Activated CD4-positive, alpha-beta T cell treated with anti-CD3 and anti-CD28 coated beads for 24 hours (primary cell): ENCODE data around the gene DMBT1.
A peak's percentile ranks its signal among the peaks of the same experiment; 100 is the strongest.

Experiments used
- DNase-seq, 2 donors: peaks; one replicate each; pipeline ENCODE4 v3.0.0-alpha.2; 2020; ENCODE audit warnings: low read depth in 2 of 2

DMBT1 gene

DNA sequence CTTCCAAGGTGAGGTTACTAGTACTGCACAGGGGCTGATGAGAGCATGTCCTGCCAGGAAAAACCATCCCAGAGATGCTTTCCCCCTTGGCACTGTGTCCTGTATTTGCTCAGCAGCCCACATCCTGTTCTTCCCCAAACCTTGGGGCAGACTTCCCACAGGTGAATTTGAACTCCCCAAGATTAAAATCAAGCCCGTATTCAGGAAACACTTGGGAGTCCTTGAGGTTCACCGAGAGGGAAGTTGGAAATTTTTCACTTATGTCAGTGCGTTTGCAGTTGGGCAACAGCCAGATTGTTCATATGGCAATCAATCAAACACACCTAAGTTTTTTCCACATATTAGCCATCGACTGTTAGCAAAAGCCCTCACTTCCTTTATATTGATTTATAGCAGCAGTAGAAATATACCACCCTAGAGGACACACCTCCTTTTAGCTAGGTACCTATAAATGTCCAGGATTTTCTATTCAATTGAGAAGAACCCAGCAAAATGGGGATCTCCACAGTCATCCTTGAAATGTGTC is at the start of gene DMBT1:
DMBT1 (plus strand) TSS at position 476 of the 526 bp plus-strand sequence; CDS start at position 493, 17 bp downstream.
- DNase-seq: no peak

DNA sequence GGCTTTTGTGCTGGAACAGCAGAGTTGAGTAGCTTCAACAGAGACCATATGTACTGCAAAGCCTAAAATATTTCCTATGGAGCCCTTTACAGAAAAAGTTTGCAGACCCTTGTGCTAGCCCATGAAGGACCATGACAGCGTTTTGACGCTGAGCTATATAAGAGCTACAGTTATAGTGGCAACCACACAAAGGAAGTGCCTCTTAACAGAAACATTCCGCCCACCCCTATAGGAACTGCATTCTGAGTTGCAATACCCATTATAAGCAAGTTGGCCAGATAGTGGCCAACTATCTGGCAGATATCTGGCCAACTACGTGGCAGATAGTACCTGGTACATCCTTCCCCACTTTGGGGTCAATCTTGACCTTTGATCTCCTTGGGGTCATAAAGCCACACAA is 47.5 kb upstream of the DMBT1 start:
- no peak for DNase-seq

DNA sequence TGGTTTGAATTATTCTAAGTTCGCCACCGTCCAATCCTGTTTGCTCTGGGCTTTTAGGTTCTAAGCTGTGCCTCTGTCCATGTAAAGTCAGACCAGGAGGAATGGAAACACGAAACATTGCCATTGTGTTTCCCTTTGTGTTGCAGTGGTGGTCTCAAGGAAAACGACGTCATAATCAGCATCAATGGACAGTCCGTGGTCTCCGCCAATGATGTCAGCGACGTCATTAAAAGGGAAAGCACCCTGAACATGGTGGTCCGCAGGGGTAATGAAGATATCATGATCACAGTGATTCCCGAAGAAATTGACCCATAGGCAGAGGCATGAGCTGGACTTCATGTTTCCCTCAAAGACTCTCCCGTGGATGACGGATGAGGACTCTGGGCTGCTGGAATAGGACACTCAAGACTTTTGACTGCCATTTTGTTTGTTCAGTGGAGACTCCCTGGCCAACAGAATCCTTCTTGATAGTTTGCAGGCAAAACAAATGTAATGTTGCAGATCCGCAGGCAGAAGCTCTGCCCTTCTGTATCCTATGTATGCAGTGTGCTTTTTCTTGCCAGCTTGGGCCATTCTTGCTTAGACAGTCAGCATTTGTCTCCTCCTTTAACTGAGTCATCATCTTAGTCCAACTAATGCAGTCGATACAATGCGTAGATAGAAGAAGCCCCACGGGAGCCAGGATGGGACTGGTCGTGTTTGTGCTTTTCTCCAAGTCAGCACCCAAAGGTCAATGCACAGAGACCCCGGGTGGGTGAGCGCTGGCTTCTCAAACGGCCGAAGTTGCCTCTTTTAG is 46.3 kb upstream of the DMBT1 start:
- no peak for DNase-seq

DNA sequence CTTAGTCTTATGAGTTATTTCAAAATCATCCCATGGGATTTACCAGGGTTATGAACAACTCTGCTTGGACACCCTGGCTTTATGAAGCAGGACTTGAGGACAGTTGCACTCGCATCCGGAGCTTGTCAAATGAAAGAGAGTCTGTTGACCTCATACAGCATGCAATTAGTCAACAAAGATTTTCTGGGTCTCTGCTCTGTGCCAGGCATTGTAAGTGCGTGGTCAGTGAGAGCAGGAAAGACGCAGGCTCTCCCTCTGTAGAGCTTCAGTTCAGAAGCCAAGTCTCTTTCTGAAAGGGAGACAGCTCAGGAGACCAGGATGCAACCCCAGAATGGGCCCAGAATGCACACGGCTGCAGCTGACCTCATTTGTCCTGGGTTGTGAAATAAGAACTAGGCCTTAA is 45.5 kb upstream of the DMBT1 start:
- DNase-seq: no peak

DNA sequence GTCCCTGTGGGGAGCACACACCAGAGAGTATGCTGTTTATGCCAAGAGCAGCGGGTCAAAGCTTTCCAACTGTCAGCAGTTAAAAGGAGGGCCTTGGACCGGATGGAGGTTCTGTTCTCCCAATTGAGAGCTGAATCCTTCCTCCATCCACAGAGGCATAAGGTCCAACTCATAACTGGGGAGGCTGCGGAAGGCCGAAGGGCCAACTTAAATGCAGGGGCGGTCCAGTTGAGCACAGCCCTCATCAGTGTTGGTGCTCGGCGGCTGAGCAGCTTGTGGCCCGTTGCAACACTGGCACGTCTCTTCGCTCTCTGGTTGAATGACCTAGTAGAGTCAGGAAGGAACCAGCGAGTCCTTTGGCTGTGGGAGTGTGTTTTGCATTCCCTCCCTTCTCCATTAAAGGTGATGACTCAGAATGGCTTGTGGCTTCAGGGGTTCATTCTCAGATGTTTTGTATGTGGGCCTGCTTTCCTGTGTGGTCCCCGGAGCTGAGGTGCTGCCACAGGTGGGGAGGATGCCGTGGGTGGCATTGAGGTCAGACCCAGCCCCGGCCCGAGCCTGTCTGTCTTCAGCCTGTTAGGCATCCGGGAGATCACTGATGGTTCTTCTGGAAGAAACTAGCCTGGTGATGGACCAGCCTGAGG is 44.8 kb upstream of the DMBT1 start:
- peak; percentile 11 to 32 for DNase-seq

DNA sequence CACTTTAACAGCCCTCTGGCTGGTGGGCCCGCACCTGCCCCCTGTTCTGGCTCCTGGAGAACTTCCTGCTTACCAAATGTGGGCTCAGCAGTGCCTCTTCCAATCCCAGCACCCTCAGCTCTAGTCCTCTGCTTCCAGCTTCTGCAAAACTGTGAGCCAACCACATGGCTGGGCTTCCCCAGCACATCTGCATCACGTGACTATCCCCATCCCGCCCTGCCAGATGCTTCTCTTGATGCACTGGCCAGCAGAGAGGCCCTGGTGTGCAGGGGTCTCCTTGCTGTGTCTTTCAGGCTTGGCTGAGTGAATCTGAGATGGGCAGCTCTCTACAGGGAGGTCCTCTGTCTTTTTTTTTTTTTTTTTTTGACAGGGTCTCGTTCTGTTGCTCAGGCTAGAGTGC is 43.8 kb upstream of the DMBT1 start:
- DNase-seq: no peak

DNA sequence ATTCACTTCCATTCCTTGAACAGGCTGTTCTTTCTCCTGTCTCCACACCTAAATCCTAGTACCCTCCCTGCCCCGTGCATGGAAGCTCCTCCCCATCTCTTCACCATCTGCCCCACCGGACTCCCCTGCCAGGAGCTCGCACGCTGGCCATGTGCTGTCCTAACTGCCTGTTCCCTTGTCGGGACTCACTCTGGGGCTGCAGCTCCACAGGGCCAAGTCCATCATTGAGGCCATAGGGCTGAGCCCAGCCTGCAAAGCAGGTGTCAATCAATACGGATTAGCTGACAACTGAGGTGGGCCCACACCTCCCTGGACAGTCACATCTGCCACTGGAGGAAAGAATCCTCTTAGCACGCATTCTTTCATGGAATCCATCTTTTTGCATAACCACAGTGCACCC is 41.4 kb upstream of the DMBT1 start:
- no peak for DNase-seq

DNA sequence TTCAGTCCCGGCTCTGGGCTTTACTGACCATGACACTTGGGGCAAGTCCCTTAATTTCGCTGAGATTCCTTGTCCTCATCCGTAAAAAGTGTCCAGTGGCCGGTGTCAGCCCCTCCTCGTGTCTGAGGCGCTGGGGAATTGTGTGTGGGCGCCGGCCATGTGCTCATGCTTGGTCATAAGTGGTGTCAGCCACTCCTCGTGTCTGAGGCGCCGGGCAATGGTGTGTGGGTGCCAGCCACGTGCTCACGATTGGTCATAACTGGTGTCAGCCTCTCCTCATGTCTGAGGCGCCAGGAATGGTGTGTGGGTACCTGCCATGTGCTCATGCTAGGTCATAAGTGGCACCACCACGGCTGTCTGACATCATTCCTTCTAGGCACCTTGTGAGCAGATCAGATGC is 40.7 kb upstream of the DMBT1 start:
- no peak for DNase-seq

DNA sequence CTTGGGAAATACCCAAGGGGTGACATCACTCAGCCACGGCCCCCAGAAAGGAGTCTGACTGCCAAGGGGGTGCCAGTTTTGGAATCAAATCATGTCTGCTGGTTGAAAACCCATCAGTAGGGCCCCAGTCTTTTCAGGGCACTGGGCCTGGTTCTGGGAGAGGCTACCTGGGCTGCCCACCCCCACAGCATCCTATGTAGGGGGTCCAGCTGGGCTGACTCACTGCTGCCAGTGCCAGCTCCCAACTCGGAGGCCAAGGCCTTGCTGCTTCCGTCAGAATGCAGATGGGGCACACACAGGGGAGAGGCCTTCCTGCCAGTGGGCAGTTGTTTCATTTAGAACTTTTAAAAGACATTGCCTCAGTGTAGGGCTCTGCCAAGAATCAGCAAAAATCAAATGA is 39.5 kb upstream of the DMBT1 start:
- DNase-seq: no peak

DNA sequence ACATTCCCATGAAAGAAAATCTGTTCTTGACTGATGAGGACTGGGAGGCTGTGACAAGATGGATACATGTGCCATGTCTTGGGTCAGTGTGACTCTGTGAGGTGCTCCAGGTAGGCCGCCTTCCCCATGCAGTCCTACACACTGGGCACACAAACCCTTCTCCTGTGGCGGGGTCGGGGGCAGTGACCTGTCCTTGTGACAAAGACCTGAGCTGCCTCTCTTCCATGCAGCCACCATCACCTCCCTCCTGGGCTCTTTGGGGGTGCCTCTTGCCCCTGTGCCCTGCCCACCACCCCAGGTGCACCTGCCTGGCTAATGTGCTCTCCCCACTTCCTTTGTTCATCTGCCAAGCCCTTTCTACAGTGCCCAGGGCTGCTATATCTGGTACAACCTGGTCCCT is 35.7 kb upstream of the DMBT1 start:
- DNase-seq: no peak

DNA sequence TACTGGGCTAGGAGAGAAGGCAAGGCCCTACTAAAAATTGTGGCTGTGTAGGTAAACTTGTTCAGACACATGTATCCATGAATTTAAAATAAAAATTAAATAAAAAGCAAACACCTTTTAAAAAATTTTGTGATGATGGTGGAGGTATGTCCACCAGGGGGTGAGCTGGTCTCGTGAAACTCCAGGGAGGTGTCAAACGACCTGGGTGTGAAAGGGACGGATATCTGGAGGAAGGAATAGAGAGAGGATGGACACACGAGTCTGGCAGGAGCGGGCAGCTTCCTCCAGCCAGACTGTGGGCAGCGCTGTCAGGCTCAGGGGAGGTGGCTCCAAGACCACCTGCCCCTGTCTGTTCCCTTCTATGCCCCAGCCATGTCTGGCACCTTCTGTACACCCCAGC is 34.8 kb upstream of the DMBT1 start:
- no peak for DNase-seq

DNA sequence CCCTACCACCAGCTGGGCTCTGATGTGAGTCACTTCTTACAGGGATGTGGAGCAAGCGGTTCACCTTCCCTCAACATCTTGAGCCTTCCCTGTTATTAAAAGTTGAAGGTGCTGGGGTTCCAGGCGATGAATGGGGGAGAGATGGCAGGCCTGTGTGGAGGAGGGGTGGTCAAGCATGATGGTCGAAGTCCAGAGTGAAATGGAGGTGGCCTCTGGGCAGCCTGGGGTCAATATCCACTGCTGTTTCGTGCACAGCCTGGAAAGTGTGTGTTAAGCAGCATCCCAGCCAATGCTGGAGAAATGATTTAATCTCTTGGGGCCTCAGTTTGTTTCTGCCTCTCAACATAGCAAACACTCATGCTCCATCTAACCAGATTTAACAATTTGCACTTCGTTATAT is 33.7 kb upstream of the DMBT1 start:
- DNase-seq: no peak

DNA sequence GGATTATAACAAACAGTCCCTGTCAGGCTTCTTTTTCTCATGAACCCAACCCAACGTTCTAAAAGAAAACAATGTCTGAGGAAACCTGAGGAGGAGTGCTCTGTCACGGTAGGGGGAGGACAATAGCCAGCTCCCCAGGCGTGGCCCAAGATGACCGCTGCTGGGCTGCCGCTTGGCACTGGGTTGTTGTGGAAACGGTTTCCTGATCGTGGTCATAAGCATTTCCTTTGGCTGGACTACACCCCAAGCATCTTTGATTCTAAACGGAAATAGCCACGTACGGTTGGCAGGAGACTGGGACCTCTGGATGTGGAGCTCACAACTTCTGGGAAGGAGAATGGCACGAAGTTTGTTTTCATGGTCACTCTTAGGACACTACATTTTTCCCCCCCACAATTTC is 30.4 kb upstream of the DMBT1 start:
- no peak for DNase-seq

DNA sequence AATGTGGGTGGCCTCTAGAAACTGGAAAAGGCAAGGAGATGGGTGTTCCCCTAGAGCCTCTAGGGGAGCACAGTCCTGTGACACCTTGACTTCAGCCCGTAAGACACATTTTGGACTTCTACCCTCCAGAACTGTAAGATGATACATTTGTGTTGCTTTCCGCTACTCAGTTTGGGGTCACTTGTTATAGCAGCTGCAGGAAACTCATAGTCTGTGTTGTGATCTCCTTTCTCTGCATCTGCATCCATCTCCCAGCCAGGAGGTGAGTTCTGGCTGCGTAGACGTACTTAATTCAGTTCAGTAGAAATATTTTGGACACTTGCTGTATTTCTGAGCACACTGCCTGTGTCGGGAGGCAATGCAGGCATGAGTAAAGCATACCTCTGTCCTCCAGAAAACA is 29.3 kb upstream of the DMBT1 start:
- DNase-seq: no peak

DNA sequence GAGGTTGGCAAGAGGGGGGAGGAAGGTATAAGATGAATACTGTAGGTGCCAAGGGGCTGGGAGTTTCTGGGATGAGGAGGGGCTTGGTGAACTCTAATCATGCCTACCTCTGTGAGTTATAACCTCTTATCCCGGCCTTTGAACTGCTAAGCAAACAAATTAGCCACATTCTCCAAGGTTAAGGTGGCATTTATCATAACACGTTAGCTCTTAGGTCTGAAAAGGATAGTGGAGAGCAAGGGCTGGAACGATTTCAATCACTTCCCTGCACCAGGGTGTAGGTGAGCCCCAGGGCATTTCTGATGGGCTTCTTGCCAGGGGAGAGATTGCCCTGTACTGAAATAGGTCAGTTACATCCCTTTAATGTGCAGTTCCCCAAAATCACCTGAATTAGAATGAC is 28.6 kb upstream of the DMBT1 start:
- no peak for DNase-seq

DNA sequence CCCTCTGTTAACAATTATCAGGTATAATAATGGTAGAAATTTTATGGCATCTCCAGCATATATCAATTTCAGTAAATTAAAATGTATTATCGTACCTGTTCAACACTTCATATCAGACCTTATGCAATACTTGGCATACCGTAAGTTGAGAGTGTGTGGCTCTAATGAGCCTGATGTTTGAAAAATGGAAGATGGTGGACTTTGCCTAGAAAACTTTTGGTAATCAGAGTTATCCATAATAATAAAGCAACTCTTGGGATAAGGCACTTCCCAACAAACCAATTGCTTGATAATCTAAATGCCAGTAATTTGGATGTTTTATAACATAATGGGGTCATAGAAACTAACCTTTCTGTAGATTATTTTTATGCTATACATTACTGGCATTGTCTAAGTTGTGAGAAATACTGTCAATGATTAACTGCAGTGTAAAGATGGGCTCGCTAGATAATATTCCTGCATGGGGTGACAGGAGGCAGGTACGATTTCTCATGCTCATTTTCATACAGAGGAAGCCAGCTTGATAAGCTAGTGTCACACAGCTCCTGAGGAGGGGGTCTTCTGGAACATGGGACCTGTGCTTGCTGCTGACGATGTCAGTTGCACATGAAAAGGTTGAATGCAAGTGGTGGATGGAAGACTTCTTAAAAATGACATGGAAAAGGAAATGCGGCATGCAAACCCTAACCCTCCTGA is 27.8 kb upstream of the DMBT1 start:
- DNase-seq: no peak

DNA sequence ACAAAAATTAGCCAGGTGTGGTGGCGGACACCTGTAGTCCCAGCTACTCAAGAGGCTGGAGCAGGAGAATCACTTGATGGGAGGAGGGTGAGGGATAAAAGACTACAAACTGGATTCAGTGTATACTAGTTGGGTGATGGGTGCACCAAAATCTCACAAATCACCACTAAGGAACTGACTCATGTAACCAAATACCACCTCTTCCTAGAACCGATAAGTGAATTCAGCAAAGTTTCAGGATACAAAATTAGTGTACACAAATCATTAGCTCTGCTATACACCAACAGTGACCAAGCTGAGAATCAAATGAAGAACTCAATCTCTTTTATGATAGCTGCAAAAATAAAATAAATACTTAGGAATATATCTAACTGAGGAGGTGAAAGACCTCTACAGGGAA is 23.0 kb upstream of the DMBT1 start:
- DNase-seq: no peak

DNA sequence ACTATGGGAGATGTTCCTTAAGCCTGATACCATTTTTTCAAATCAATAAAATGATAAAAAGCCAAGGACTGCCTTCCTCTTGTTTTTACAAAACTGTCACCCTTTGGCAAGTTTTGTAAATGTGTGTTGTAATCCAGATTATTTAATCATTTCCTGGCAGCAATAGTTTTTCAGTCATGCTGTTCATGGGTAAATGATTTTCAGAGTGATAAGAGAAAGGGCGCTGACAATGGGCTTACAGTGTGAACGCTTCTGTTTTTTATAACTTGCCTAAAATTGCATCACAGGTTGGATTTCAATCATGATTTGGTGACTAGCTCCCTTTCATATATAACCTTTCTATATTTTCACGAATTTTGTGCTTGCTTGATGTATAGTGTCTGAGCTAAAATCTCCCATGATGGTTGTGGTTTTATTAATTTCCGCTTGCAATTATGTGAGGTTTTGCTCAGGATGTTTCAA is 19.0 kb upstream of the DMBT1 start:
- DNase-seq: no peak

DNA sequence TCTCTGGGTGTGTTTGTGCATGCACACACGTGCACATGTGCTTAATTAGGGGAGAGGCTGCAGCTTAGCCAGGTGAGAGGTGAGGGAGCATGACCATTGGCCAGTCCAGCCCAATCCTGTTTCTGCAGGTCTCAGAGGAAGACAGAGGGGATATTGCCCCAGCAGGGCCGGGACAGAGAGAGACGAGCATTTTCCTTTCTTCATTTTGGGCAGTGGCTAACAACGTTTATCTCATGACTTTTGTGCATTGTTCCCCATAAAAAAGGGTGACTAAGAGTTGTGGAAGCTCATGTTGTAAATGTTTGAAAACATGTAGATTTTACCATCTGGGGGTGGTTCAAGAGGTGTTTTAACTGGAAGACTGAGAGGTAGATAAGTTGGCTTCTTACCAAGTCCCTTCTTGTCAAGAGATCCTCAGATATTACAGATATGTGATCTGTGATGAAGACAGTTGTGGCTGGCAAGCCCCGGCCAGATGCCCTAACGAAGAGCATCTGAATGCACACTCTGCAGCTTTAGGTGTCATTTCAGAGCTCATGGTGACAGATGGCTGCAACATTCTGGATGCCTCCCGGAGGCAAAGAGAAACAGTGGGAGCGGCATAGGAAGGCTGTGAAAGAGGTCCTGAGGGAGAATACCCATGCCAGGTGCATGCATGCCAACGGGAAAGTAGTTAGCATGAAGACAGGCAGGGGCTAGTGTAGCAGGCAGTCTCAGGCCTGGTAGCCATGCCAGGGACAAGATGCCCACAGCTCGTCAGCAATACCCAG is 16.7 kb upstream of the DMBT1 start:
- DNase-seq: no peak

DNA sequence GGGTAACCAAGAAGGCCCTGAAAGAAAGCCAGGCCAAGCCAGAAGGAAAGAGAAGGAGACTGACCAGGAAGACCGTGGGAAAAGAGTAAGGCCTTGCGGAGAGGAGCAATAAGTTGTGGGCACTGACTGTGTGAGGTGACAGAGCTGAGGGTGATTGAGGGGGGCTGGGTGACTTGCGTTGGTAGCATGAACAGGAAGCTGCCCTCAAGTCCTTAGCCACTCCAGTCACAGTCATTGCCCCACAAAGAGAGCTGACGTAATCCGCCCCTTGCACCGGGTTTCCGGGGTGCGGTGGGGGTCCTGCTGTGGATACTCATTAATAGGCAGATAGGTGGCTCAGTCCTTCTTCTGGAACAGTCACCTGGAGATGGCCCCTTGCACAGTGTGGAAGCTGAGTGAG is 16.1 kb upstream of the DMBT1 start:
- no peak for DNase-seq

DNA sequence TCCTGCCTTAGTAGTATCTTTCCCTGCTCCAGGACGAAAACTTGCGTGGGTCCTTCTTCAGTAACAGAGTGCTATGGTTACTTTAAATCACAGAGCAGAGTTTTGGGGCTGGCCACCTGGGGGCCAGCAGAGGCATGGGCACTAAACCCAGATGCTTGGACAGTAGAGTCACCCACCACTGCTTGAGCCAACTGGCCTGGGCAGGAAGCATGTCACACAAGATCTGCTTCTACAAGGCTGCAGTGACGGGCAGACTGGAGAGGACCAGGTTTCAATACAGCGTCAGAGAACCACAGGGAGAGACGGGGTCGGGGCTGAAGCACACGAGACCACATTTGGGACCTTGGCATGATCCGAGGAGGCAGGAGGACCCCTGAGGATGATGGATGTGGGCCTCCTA is 14.3 kb upstream of the DMBT1 start:
- no peak for DNase-seq
